ENCODE results near the gene ERI3. TPM values are rescaled to one million over a fixed set of nuclear protein-coding genes. Genes with fewer than 3 reads are reported as not detected.

The ERI3 gene
- total RNA-seq, 1 donor: 47.9 TPM

DNA sequence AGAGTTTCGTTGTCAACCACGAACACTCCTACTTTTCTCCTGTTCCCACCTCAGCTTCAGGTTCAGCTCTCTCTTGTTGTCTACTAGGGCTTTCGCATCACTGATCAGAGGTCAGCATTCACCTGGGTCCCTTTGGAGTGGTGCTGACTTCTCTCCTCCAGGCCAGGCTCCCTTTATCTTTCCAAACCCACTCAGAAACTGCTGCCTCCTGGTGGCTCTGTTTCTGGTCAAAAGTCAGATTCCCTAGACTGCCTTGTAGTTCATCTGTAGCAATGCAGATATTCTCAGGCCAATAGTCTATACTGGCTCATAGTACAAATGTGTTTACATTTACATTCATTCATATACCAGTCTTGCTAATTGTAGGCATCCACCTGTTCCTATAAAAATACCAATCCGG is 6.4 kb upstream of the ERI3 start:
- DNase-seq (ENCODE audit: low read depth): no peak
- H3K4me3 ChIP-seq (ENCODE audit: low read depth, low read length): no peak overlapping the region
- TF ChIP-seq, protein P1, sequence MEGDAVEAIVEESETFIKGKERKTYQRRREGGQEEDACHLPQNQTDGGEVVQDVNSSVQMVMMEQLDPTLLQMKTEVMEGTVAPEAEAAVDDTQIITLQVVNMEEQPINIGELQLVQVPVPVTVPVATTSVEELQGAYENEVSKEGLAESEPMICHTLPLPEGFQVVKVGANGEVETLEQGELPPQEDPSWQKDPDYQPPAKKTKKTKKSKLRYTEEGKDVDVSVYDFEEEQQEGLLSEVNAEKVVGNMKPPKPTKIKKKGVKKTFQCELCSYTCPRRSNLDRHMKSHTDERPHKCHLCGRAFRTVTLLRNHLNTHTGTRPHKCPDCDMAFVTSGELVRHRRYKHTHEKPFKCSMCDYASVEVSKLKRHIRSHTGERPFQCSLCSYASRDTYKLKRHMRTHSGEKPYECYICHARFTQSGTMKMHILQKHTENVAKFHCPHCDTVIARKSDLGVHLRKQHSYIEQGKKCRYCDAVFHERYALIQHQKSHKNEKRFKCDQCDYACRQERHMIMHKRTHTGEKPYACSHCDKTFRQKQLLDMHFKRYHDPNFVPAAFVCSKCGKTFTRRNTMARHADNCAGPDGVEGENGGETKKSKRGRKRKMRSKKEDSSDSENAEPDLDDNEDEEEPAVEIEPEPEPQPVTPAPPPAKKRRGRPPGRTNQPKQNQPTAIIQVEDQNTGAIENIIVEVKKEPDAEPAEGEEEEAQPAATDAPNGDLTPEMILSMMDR (IDR thresholded peaks at IDR 0.05; ENCODE audit: insufficient read depth, low read depth, low read length): peak; percentile 33

DNA sequence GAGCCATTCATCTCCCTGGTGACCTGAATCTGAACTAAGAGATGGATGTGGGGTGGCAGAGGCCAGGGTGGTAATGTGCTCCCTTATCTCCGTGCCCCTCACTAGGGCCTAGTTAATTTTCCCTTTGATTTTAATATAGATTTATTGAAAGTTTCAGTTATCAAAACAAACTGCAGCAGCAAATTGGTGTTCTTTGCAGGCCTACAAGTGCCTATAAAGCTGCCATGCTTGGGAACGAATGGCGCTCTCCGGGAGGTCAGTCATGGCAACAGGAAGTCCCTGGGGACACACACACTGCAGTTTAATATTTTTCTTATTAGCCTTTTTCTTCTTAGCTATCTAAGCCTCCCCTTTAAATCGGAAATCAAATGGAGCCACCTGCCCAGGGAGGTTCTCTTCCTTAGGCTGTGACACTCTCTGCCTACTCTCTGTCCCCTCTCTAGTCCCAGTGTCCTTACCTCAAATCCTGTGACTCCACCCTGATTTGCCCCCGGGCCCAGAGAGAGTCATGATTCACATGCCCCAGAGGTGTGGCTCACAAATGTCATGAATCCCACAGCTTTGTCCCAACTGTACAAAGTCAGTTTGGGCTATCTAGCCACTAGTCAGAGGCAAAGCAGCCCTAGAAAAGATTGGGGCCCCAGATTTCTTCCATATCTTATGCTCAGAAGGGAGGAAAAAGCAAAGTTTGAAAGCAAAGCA is 4.3 kb upstream of the ERI3 start:
- no peak for DNase-seq (ENCODE audit: low read depth)
- TF ChIP-seq, protein P1 (IDR thresholded peaks at IDR 0.05; ENCODE audit: insufficient read depth, low read depth, low read length): no peak
- no peak overlapping the region for H3K4me3 ChIP-seq (ENCODE audit: low read depth, low read length)

DNA sequence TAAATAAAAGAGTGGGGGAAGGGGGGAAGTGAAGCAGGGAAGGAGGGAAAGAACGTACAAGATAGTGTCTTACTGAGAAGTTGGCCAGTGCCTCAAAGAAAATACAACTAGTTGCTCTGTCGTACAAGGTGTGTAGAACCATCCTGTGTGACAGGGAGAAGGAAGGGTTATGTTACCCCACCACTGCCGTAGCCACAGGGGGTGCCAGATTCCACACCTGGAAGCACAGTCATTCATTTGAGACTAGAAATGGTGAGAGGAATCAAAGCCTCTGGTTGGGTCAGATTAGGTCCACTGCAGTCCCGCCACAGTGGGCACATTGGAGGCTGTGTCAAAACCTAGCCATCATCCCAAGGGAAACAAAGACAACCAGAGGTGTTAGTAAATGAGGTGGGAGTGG is 2.7 kb upstream of the ERI3 start:
- TF ChIP-seq, protein P1 (IDR thresholded peaks at IDR 0.05; ENCODE audit: insufficient read depth, low read depth, low read length): no peak
- DNase-seq (ENCODE audit: low read depth): no peak

DNA sequence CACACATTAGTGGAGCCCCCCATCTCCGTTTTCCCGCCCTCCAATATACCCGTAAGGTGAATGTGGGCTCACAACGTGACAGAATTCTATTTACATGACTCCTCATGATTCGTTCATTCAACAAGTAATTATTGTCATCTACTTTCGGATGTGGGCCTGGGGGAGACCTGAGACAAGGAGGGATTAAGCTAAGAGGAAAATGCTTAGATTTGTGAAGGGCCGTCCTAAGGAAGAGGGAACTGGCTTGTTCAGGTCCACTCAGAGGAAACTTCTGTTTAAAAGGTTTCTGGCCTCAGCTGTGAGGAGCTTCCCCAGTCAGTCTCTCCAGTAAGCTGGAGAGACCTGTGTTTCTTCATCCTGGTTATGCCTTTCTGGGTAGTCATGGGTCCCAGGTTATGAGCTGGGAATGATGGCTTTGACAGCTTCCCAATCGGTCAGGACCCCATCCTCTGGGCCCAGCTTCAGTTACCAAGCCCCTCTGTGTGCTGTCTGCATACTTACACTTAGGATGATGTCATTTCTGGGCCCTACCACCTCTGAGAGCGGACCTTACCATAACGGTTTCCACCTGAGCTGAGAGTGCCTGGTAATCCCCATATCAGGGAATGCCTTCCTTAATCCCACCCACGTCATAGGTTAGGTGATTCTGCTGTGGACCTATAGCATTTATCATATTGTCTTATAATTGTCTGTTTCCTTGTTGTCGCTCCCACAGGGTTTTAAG is 687 bp upstream of the ERI3 start:
- TF ChIP-seq, protein P1 (IDR thresholded peaks at IDR 0.05; ENCODE audit: insufficient read depth, low read depth, low read length): no peak
- no peak for DNase-seq (ENCODE audit: low read depth)
- peak overlapping the region; percentile 80 for H3K4me3 ChIP-seq (ENCODE audit: low read depth, low read length)

More for the DNA sequence above, 2.7 kb upstream of the ERI3 start:
- no peak overlapping the region for H3K4me3 ChIP-seq (ENCODE audit: low read depth, low read length)

DNA sequence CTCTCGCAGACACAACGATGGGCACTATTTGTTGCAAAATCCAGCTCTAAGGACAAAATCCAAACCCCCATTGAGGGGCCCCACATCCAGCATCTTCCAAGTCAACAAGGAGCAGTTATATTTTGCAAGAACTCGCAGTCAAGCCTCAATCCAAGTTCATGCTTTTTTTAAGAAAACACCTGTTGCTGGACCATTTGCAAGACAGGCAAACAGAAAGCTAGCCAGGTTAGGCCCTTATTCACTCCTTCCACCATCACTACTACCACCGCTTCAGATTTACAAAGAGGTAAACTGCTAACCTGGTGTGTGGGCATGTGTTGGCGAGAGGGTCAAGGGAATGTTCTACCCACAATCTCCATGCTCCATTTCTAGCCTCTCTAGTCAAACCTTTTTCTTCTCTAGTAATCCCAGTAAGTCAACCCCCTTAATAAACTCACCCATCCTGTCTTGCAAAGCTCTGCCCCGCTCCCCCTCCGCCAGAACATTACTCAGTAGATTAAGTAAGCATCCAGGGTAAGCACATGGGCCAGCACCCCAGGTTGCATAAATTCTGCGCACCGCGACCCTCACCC is 703 bp downstream of the ERI3 start:
- TF ChIP-seq, protein P1 (IDR thresholded peaks at IDR 0.05; ENCODE audit: insufficient read depth, low read depth, low read length): no peak
- DNase-seq (ENCODE audit: low read depth): peak; percentile 24
- H3K4me3 ChIP-seq (ENCODE audit: low read depth, low read length): peak overlapping the region; percentile 80

DNA sequence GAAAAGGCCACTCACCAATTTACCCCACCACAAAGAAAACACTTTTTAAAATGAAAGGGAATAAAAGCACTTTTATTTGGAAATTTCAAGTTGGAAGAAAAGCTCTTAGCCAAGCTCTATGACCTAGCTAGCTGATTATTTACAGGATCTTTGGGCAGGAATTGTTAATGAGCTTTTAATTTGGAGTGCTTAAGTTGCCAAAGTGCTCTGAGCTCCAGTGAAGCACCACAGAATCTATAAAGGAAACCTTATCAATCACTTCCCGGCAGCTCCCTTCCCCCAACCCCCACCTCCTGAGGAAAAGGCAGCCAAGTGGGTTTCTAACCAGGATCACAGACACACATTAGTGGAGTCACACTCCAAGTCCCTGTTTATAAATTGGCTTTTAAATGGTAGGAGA is 1.5 kb downstream of the ERI3 start:
- no peak overlapping the region for H3K4me3 ChIP-seq (ENCODE audit: low read depth, low read length)
- TF ChIP-seq, protein P1 (IDR thresholded peaks at IDR 0.05; ENCODE audit: insufficient read depth, low read depth, low read length): no peak
- DNase-seq (ENCODE audit: low read depth): no peak
